Adrenal gland (tissue), 12 donors: ENCODE results near the gene ZC2HC1B. TPM values are rescaled to one million over a fixed set of nuclear protein-coding genes. Genes with fewer than 3 reads are reported as not detected.

Experiments used
- DNase-seq, 7 donors: peaks; one replicate each; pipeline ENCODE4 v3.0.0-alpha.2; 2019 to 2020
- H3K27ac ChIP-seq, 5 donors: fragments of 200-600 bp; sonication (generic) in 4 of 5; 1 replicate in 3 of 5; 2 replicates in 2 of 5; pipeline versions ENCODE4 v1.5.1 to v1.8.0; 2016 to 2020; ENCODE audit warnings: mild to moderate bottlenecking in 1 of 5
- H3K27me3 ChIP-seq: fragments of 200-600 bp; 2 replicates; pipeline ENCODE4 v1.8.0; 2021
- H3K36me3 ChIP-seq, 2 donors: fragments of 200-600 bp; replicated peaks in 1 of 2; 1 replicate in 1 of 2; 2 replicates in 1 of 2; pipeline versions ENCODE4 v1.5.1 to v1.8.0; 2018 to 2022
- H3K4me1 ChIP-seq, 2 donors: fragments of 200-600 bp; replicated peaks in 1 of 2; 1 replicate in 1 of 2; 2 replicates in 1 of 2; pipeline versions ENCODE4 v1.5.1 to v1.8.0; 2018 to 2021
- H3K4me3 ChIP-seq, 4 donors: fragments of 200-600 bp; sonication (generic) in 3 of 4; one replicate each; pipeline ENCODE4 v1.5.1; 2016 to 2018
- H3K9me3 ChIP-seq, 3 donors: fragments of 200-600 bp; sonication (generic) in 1 of 3; replicated peaks in 1 of 3; 1 replicate in 2 of 3; 2 replicates in 1 of 3; pipeline versions ENCODE4 v1.5.1 to v1.8.0; 2016 to 2021
- POLR2A ChIP-seq, 2 donors: fragments of 450-650 bp; IDR thresholded peaks; one replicate each; pipeline ENCODE4 v1.6.1; 2017; ENCODE audit warnings: antibody characterized with exemption in 2 of 2, mild to moderate bottlenecking in 2 of 2, moderate library complexity in 1 of 2
- WGBS, 4 donors: extraction: QIAGEN DNeasy Blood & Tissue Kit in 2 of 4; methylation state at CpG; one replicate each; pipeline versions ENCODE4 v1.1.5 to v1.1.7; 2013 to 2017; 5-methylcytosine and 5-hydroxymethylcytosine counted together
- intact Hi-C, 2 donors: fragments of 100-400 bp; cut with DNase I; formaldehyde crosslinking; loops; one replicate each; pipeline versions ENCODE4 v1.14.1 to v1.15.0; 2022 to 2023
- polyA plus RNA-seq, 3 donors: library from polyadenylated mRNA; stranded (reverse); fragments of 200-250 nt in 2 of 3; fragments of 350-450 nt in 1 of 3; fragmentation: Illumina TruSeq in 1 of 3; extraction: RNeasy Lipid Tissue Mini Kit (QIAGEN cat#74804) in 1 of 3; gene quantifications; one replicate each; pipeline ENCODE4 v1.2.3, GENCODE V29; 2013 to 2014
- total RNA-seq, 9 donors: library from RNA; depleted of rRNA in 4 of 9; stranded (reverse); fragments of >200 nt in 4 of 9; fragments of 120-200 nt in 1 of 9; fragmentation: NEBNext Ultra II Directional in 1 of 9; extraction: Animal tissue kit (Norgen Biotek cat#: 25700) in 1 of 9; gene quantifications; one replicate each; pipeline versions ENCODE4 v1.1.0 to v1.2.4, GENCODE V29; 2013 to 2023
- TF ChIP-seq, protein P1 (sequence below), 6 experiments: fragments of 450-650 bp in 4 of 6; fragments of 200-600 bp in 2 of 6; sonication (generic) in 1 of 6; IDR thresholded peaks; 1 replicate in 5 of 6; 2 replicates in 1 of 6; pipeline versions ENCODE4 v1.5.1 to v1.8.0; 2016 to 2021; ENCODE audit warnings: antibody characterized with exemption in 6 of 6, mild to moderate bottlenecking in 2 of 6, moderate library complexity in 1 of 6
- donor health status: healthy with polysubstance abuse.
- donor health status: Bipolar disorder and iron deficiency.
- donor health status: DM: yes; HTN: yes; CAD: no.
- donor health status: DM: no; HTN: no; CAD: no.
- donor health status: DM: no; HTN: no; CAD: no.
- donor health status: DM: yes; HTN: yes; CAD: no.

Gene ZC2HC1B
- total and polyA plus RNA-seq, 12 donors: 0.32 to 1.0 TPM; not detected in 10

DNA sequence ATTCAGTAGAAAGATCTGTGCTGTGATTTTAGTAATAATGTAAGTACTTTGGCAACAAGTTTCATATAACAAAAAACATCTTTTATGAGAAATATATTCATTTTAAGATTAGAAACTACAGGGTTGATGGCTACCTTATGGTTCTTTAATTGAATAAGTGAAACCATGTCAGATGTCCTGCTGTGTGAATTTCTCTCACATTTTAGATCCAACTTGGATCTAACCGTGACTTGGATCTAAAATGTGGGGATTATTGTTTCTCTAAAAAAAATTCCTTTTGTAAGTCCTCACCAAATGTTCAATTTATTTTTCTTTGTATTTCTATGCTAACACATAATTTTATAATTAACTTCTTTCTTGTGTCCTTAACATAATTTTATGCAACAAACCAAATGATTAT lies 30.4 kb downstream of the ZC2HC1B start:
- Histone ChIP-seq H3K27me3 (no peaks in the 10 kb centered on the region), H3K4me3 (no peak overlapping the region), H3K4me1 (no peaks in the 10 kb centered on the region), H3K9me3 (no peaks in the 10 kb centered on the region), H3K36me3 (no peaks in the 10 kb centered on the region), H3K27ac (no peak overlapping the region)
- 90 to 97% (median 94%) methylated on average over 1 of the region's 1 CpG for WGBS, 4 donors
- no peak for TF ChIP-seq POLR2A (IDR thresholded peaks at IDR 0.05)
- TF ChIP-seq, protein P1, sequence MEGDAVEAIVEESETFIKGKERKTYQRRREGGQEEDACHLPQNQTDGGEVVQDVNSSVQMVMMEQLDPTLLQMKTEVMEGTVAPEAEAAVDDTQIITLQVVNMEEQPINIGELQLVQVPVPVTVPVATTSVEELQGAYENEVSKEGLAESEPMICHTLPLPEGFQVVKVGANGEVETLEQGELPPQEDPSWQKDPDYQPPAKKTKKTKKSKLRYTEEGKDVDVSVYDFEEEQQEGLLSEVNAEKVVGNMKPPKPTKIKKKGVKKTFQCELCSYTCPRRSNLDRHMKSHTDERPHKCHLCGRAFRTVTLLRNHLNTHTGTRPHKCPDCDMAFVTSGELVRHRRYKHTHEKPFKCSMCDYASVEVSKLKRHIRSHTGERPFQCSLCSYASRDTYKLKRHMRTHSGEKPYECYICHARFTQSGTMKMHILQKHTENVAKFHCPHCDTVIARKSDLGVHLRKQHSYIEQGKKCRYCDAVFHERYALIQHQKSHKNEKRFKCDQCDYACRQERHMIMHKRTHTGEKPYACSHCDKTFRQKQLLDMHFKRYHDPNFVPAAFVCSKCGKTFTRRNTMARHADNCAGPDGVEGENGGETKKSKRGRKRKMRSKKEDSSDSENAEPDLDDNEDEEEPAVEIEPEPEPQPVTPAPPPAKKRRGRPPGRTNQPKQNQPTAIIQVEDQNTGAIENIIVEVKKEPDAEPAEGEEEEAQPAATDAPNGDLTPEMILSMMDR (IDR thresholded peaks at IDR 0.05): no peak
- no peak for DNase-seq
- intact Hi-C loops: no loop called here

GRCh38 chr6:143896126-143896860 lies 32.0 kb downstream of the ZC2HC1B start:
- no peaks in the 10 kb centered on the region for H3K27me3 ChIP-seq
- no peak overlapping the region for H3K27ac ChIP-seq
- no peak overlapping the region for H3K4me3 ChIP-seq
- no peak for DNase-seq
- no peaks in the 10 kb centered on the region for H3K4me1 ChIP-seq
- no peaks in the 10 kb centered on the region for H3K36me3 ChIP-seq
- TF ChIP-seq POLR2A (IDR thresholded peaks at IDR 0.05): no peak
- TF ChIP-seq, protein P1 (IDR thresholded peaks at IDR 0.05): no peak
- 92 to 98% (median 94%) methylated on average over 3 of the region's 3 CpGs for WGBS, 4 donors
- no peaks in the 10 kb centered on the region for H3K9me3 ChIP-seq
- intact Hi-C loops: no loop called here

- Histone ChIP-seq H3K4me1 (peaks cover 0 to 4% of the 10 kb centered on the region in 2 donors), H3K27ac (no peak overlapping the region), H3K9me3 (no peaks in the 10 kb centered on the region), H3K36me3 (no peaks in the 10 kb centered on the region), H3K27me3 (no peaks in the 10 kb centered on the region), H3K4me3 (no peak overlapping the region)
- no peak for DNase-seq
- WGBS, 4 donors: 64 to 84% (median 79%) methylated on average over 2 of the region's 2 CpGs
- intact Hi-C loops: no loop called here
- TF ChIP-seq POLR2A (IDR thresholded peaks at IDR 0.05): no peak
- TF ChIP-seq, protein P1 (IDR thresholded peaks at IDR 0.05): no peak
Measured at GRCh38 chr6:143900358-143900757, 36.1 kb downstream of the ZC2HC1B start.

DNA sequence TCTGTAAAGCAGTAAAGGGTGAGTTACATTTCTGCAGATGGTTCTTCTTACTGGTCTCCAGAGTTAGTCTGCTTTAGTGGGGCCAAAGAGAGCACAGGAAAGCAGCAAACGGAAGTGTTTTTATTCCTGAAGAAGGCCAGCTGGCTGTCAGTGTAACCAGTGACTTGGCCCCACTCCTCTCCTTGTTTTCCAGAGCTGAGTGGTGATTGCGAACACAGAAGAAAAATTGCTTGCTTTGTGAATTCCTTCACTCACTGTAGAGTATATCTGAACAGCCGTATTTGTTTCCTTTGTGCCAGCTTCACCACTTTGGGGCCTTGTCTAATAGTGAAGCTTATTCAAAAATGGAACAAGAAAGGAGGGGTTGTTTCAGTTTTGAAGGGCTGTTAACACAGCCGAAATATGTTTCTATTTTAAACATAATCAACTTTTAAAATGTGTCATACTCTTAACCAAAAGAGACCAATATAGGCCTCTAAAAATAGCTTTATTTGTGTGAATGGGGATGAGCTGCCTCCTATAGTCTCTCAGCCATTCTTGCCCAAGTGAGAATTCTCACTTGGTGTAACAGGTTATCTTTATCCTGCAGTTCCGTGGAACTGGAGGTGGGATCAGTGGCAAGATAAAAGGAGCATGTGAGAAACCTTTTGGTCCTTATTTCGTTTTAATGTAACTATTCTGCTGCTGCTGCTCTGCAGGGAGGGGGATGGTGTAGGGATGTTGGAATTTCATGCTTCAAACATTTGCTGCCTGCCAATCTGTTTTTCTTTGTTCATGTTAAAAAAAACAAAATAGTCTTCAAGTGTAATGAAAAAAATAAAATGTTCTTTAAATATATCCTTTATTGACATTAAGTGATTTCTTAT lies 37.8 kb downstream of the ZC2HC1B start:
- WGBS, 4 donors: 49 to 60% (median 53%) methylated on average over 6 of the region's 6 CpGs
- intact Hi-C loops: no loop called here
- Histone ChIP-seq H3K36me3 (no peaks in the 10 kb centered on the region), H3K4me3 (no peak overlapping the region), H3K9me3 (no peaks in the 10 kb centered on the region), H3K27ac (peak overlapping the region in 1 of 5 donors; percentile 59), H3K27me3 (no peaks in the 10 kb centered on the region), H3K4me1 (peaks cover 0 to 4% of the 10 kb centered on the region in 2 donors)
- DNase-seq: peak in 6 of 7 donors; percentile 11 to 55 (median 22)
- TF ChIP-seq, protein P1 (IDR thresholded peaks at IDR 0.05): no peak
- TF ChIP-seq POLR2A (IDR thresholded peaks at IDR 0.05): no peak
